Uterus (tissue), 4 donors: ENCODE measurements around the gene AK2. TPM values are rescaled to one million over a fixed set of nuclear protein-coding genes. Genes with fewer than 3 reads are reported as not detected.

Source experiments
- DNase-seq, 2 donors: peaks; one replicate each; pipeline ENCODE4 v3.0.0-alpha.2; 2019 to 2020
- H3K27ac ChIP-seq, 2 donors: fragments of 200-600 bp; sonication (generic); 1 replicate in 1 of 2; 2 replicates in 1 of 2; pipeline ENCODE4 v1.5.1; 2016 to 2018
- H3K27me3 ChIP-seq, 2 donors: fragments of 200-600 bp; sonication (generic); one replicate each; pipeline ENCODE4 v1.5.1; 2018 to 2019; ENCODE audit warnings: control low read depth in 1 of 2
- H3K36me3 ChIP-seq, 2 donors: fragments of 200-600 bp; sonication (generic); one replicate each; pipeline ENCODE4 v1.5.1; 2019; ENCODE audit warnings: control low read depth in 1 of 2
- H3K4me1 ChIP-seq, 2 donors: fragments of 200-600 bp; sonication (generic); one replicate each; pipeline ENCODE4 v1.5.1; 2018 to 2019; ENCODE audit warnings: control low read depth in 1 of 2
- H3K4me3 ChIP-seq, 2 donors: fragments of 200-600 bp; sonication (generic); 1 replicate in 1 of 2; 2 replicates in 1 of 2; pipeline ENCODE4 v1.5.1; 2018 to 2019; ENCODE audit warnings: mild to moderate bottlenecking in 1 of 2
- H3K9me3 ChIP-seq, 2 donors: fragments of 200-600 bp; sonication (generic); one replicate each; pipeline ENCODE4 v1.5.1; 2019; ENCODE audit warnings: control low read depth in 1 of 2
- POLR2A ChIP-seq, 2 donors: fragments of 450-650 bp; IDR thresholded peaks; one replicate each; pipeline ENCODE4 v1.6.1; 2016; ENCODE audit warnings: antibody characterized with exemption in 2 of 2, mild to moderate bottlenecking in 1 of 2, moderate library complexity in 1 of 2
- intact Hi-C: fragments of 100-400 bp; cut with DNase I; formaldehyde crosslinking; loops from one replicate; pipeline ENCODE4 v1.15.1; 2023; ENCODE audit warnings: low total_unique reads
- total RNA-seq, 4 donors: library from RNA; depleted of rRNA in 3 of 4; stranded (reverse); fragments of >200 nt in 3 of 4; gene quantifications; one replicate each; pipeline versions ENCODE4 v1.1.0 to v1.2.4, GENCODE V29; 2014 to 2023
- TF ChIP-seq, protein P1 (sequence below), 4 experiments: fragments of 200-600 bp in 2 of 4; fragments of 450-650 bp in 2 of 4; sonication (generic) in 2 of 4; IDR thresholded peaks; one replicate each; pipeline ENCODE4 v1.5.1; 2016 to 2019; ENCODE audit warnings: antibody characterized with exemption in 4 of 4, mild to moderate bottlenecking in 2 of 4, moderate library complexity in 1 of 4
- donor health status: DM: yes; HTN: yes; CAD: no.

AK2 gene
- total RNA-seq, 4 donors from 2014 or later = 47.6 to 126 (median 89.2) TPM

DNA sequence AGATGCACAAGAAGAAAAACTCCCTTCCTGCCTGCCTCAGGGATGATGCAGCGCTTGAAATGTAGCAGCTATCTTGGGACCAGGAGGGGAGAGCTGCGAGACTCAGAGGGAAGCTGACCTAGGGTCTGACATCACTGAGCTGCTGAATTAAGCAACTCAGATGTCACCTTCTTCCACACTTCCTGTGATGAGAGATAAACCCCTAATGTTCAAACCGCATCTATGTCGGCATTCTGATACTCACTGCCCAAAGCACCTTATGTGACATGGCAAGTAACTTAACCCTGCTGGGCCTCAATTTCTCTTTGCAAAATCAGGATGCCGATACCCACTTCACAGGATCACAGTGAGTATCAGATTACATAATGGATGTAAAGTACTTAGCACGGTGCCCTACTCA lies 9.1 kb upstream of the AK2 start:
- no peak for DNase-seq
- TF ChIP-seq, protein P1, sequence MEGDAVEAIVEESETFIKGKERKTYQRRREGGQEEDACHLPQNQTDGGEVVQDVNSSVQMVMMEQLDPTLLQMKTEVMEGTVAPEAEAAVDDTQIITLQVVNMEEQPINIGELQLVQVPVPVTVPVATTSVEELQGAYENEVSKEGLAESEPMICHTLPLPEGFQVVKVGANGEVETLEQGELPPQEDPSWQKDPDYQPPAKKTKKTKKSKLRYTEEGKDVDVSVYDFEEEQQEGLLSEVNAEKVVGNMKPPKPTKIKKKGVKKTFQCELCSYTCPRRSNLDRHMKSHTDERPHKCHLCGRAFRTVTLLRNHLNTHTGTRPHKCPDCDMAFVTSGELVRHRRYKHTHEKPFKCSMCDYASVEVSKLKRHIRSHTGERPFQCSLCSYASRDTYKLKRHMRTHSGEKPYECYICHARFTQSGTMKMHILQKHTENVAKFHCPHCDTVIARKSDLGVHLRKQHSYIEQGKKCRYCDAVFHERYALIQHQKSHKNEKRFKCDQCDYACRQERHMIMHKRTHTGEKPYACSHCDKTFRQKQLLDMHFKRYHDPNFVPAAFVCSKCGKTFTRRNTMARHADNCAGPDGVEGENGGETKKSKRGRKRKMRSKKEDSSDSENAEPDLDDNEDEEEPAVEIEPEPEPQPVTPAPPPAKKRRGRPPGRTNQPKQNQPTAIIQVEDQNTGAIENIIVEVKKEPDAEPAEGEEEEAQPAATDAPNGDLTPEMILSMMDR (IDR thresholded peaks at IDR 0.05) = no peak
- no peak for TF ChIP-seq POLR2A (IDR thresholded peaks at IDR 0.05)
- Histone ChIP-seq H3K36me3 (no peaks in the 10 kb centered on the region), H3K27me3 (no peaks in the 10 kb centered on the region), H3K4me1 (no peaks in the 10 kb centered on the region), H3K4me3 (no peak overlapping the region), H3K9me3 (no peaks in the 10 kb centered on the region), H3K27ac (no peak overlapping the region)
- intact Hi-C loops = no loop called here

DNA sequence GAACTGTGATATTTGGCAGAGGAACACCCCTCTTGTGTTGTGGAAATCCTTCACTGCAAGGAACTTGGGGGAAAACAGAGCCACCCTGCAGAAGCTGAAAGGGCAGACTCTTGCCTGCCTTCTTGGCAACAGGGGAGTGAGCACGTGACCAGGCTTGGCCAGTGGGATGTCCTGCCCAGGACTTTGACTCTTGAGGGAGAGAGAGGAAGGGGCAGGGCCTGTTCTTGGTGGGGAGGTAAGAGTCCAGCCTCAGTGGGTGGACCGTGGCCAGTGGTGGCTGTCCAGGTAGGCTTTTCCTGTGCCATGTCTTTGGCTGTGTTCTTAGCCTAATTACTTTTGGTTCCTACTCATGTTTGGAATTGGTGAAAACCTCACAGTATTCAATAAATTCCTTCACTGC lies 8.6 kb upstream of the AK2 start:
- DNase-seq = no peak
- TF ChIP-seq, protein P1 (IDR thresholded peaks at IDR 0.05) = no peak
- no peak for TF ChIP-seq POLR2A (IDR thresholded peaks at IDR 0.05)
- intact Hi-C loops = no loop called here
- Histone ChIP-seq H3K4me1 (no peaks in the 10 kb centered on the region), H3K36me3 (no peaks in the 10 kb centered on the region), H3K27ac (no peak overlapping the region), H3K4me3 (no peak overlapping the region), H3K27me3 (no peaks in the 10 kb centered on the region), H3K9me3 (no peaks in the 10 kb centered on the region)

DNA sequence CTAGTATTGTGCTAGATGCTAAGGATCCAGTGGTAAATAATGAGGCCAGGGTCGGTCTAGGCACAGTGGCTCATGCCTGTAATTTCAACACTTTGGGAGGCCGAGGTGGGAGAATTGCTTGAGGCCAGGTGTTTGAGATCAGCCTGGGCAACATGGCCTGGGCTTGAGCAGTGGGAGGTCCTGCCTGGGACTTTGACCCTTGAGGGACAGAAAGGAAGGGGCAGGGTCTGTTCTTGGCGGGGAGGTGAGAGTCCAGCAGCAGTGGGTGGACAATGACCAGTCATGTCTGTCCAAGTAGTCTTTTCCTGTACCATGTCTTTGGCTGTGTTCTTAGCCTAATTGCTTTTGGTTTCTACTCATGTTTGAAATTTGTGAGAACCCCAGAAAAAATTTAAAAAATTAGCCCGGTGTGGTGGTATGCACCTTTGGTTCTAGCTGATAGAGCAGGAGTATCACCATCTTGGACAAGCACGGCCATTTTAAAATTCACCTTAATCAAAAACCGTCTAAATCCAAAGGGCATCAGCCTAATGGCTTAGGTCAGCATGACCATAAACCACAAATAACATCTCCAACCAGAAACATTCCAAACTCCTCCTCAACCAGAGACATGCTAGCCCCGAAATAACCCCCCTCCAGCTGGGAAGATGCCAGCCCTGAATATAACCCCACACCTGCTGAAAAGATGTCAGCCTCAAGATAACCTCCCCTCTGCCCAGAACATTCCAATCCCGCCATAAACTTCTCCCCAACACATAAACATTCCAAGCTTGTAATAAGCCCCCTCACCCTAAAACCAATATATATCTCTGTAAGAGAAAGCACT lies 6.8 kb upstream of the AK2 start:
- no peak overlapping the region for H3K27ac ChIP-seq
- no peak for TF ChIP-seq POLR2A (IDR thresholded peaks at IDR 0.05)
- H3K9me3 ChIP-seq = no peaks in the 10 kb centered on the region
- no peaks in the 10 kb centered on the region for H3K36me3 ChIP-seq
- H3K4me1 ChIP-seq = no peaks in the 10 kb centered on the region
- H3K4me3 ChIP-seq = no peak overlapping the region
- H3K27me3 ChIP-seq = no peaks in the 10 kb centered on the region
- intact Hi-C loops = no loop called here
- DNase-seq = no peak

DNA sequence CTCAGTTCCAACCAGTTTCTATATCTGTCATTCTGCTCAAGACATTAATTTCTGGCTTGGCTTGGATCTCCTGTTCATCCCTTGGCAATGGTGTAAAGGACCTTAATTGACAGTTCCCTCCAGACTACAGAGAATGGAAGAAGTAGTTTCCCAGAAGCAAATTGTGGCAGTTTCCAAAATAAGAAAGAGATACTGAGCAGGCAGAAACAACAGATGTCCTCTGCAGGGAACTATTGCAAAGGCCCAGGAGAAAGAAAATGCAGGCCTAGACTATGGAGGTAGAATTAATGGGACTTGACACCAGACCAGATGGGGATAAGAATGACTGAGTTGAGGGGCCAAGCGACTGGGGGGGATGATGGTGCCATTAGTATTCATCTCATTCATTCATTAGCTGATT lies 6.1 kb upstream of the AK2 start:
- Histone ChIP-seq H3K4me1 (no peaks in the 10 kb centered on the region), H3K36me3 (no peaks in the 10 kb centered on the region), H3K4me3 (no peak overlapping the region), H3K9me3 (no peaks in the 10 kb centered on the region), H3K27ac (no peak overlapping the region), H3K27me3 (no peaks in the 10 kb centered on the region)
- TF ChIP-seq, protein P1 (IDR thresholded peaks at IDR 0.05) = no peak
- TF ChIP-seq POLR2A (IDR thresholded peaks at IDR 0.05) = no peak
- DNase-seq = no peak
- intact Hi-C loops = no loop called here

- no peak overlapping the region for H3K4me3 ChIP-seq
- DNase-seq = no peak
- no peaks in the 10 kb centered on the region for H3K36me3 ChIP-seq
- no peak for TF ChIP-seq POLR2A (IDR thresholded peaks at IDR 0.05)
- TF ChIP-seq, protein P1 (IDR thresholded peaks at IDR 0.05) = no peak
- no peaks in the 10 kb centered on the region for H3K9me3 ChIP-seq
- intact Hi-C loops = no loop called here
- H3K27me3 ChIP-seq = no peaks in the 10 kb centered on the region
- no peaks in the 10 kb centered on the region for H3K4me1 ChIP-seq
- no peak overlapping the region for H3K27ac ChIP-seq
Observed at GRCh38 chr1:33041026-33041425, 4.3 kb upstream of the AK2 start.
